Measurements from ENCODE around the gene SLC25A30. TPM values are rescaled to one million over a fixed set of nuclear protein-coding genes. Genes with fewer than 3 reads are reported as not detected.

Gene SLC25A30
- total and polyA plus RNA-seq, 2 of the 13 experiments (the other 11 are each of a cell fraction or from before 2014, with no cell fraction given): 19.6 to 22.5 TPM

DNA sequence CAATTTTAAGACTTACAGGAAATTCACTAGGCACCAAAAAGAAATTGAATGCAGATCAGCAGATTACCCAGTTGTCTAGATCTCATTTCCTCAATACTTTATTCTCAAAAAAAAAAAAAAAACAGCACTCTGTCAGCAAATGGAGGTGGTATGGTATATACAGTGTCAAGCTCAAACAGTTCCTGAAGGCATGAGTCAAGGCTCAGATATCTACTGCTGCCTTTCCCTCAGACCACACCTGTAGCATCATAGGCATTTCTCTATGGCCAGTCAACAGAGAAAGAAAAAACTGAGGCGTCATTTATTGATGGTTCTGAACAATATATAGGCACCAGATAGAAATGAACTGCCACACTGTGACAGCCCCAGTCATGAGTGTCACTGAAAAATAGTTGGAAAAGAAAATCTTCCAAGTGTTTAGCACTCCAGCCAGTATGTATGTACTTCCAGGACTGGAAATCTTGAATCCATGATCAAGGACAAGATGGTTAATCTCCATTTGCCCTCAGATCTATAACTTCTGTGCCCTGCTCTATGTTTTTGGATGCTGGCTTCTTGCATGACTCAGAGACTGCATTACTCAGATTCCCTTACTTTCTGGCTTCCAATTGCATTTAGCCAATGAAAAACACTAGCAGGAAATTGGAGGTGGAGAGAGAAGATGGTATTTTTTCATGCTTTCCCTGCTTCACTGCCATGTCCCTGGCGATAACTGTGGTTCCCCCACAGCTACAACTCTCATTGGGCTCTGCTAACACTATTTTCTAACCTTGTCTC, 38.2 kb upstream of the SLC25A30 start:
- Histone ChIP-seq H3K9ac (ENCODE audit: insufficient read depth, low read depth, low read length) (no peak overlapping the region), H4K20me1 (ENCODE audit: insufficient read depth, low read length) (no peaks in the 10 kb centered on the region), H3K4me2 (ENCODE audit: low read depth, low read length) (no peak overlapping the region), H2AFZ (ENCODE audit: low read length) (no peak overlapping the region), H3K79me2 (ENCODE audit: insufficient read depth, low read length) (no peaks in the 10 kb centered on the region), H3K4me1 (ENCODE audit: insufficient read depth, low read length) (peaks cover 32% of the 10 kb centered on the region), H3K9me3 (ENCODE audit: low read length) (peaks cover 12% of the 10 kb centered on the region), H3K27ac (ENCODE audit: extremely low read length, insufficient read depth, low read length) (no peak overlapping the region), H3K4me3 (replicated peaks in 1 of 3; ENCODE audit: insufficient read depth in 1 of 3, low read depth in 2 of 3, low read length in 3 of 3) (no peak overlapping the region), H3K27me3 (ENCODE audit: control insufficient read depth in 1 of 2, insufficient read depth in 2 of 2, low read length in 2 of 2) (no peaks in the 10 kb centered on the region), H3K36me3 (replicated peaks in 1 of 2; ENCODE audit: control insufficient read depth in 1 of 2, insufficient read depth in 2 of 2, low read length in 2 of 2) (no peaks in the 10 kb centered on the region)
- FAIRE-seq (no peak), DNase-seq (ENCODE audit: low spot score) (no peak), ATAC-seq (no peak)
- no TSS peak for BruUV-seq (replicated peaks)
- ChIA-PET CTCF (ENCODE audit: low intra/inter-chr PET ratio, low total read pairs) (no interaction called here), POLR2A (no interaction called here)
- in situ Hi-C loops (cut with HindIII; ENCODE audit: extremely low pct_ligation_motif_present, low pct_unique_long_range_greater_than_20kb): no loop called here
- 37% methylated on average over 2 of the region's 2 CpGs for WGBS (ENCODE audit: low lambda C conversion rate)
- TF ChIP-seq MIER2 (CRISPR knock-in tag; IDR thresholded peaks at IDR 0.05): no peak
- TF ChIP-seq, protein P1, sequence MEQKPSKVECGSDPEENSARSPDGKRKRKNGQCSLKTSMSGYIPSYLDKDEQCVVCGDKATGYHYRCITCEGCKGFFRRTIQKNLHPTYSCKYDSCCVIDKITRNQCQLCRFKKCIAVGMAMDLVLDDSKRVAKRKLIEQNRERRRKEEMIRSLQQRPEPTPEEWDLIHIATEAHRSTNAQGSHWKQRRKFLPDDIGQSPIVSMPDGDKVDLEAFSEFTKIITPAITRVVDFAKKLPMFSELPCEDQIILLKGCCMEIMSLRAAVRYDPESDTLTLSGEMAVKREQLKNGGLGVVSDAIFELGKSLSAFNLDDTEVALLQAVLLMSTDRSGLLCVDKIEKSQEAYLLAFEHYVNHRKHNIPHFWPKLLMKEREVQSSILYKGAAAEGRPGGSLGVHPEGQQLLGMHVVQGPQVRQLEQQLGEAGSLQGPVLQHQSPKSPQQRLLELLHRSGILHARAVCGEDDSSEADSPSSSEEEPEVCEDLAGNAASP (CRISPR knock-in tag; IDR thresholded peaks at IDR 0.05; ENCODE audit: borderline replicate concordance): no peak
- TF ChIP-seq, protein P2, sequence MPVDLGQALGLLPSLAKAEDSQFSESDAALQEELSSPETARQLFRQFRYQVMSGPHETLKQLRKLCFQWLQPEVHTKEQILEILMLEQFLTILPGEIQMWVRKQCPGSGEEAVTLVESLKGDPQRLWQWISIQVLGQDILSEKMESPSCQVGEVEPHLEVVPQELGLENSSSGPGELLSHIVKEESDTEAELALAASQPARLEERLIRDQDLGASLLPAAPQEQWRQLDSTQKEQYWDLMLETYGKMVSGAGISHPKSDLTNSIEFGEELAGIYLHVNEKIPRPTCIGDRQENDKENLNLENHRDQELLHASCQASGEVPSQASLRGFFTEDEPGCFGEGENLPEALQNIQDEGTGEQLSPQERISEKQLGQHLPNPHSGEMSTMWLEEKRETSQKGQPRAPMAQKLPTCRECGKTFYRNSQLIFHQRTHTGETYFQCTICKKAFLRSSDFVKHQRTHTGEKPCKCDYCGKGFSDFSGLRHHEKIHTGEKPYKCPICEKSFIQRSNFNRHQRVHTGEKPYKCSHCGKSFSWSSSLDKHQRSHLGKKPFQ (CRISPR knock-in tag; IDR thresholded peaks at IDR 0.05; ENCODE audit: insufficient replicate concordance): no peak
- TF ChIP-seq, protein P3, sequence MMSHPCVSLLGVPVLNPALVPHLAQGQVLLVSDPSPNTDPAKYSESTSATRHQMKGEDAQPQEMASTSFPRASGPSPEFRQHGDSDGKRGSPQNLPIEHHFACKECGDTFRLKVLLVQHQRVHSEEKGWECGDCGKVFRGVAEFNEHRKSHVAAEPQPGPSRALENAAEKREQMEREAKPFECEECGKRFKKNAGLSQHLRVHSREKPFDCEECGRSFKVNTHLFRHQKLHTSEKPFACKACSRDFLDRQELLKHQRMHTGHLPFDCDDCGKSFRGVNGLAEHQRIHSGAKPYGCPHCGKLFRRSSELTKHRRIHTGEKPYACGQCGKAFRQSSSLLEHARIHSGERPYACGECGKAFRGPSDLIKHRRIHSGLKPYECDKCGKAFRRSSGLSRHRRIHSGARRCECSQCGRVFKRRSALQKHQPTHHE (CRISPR knock-in tag; IDR thresholded peaks at IDR 0.05; ENCODE audit: borderline replicate concordance): no peak
- TF ChIP-seq, protein P4, sequence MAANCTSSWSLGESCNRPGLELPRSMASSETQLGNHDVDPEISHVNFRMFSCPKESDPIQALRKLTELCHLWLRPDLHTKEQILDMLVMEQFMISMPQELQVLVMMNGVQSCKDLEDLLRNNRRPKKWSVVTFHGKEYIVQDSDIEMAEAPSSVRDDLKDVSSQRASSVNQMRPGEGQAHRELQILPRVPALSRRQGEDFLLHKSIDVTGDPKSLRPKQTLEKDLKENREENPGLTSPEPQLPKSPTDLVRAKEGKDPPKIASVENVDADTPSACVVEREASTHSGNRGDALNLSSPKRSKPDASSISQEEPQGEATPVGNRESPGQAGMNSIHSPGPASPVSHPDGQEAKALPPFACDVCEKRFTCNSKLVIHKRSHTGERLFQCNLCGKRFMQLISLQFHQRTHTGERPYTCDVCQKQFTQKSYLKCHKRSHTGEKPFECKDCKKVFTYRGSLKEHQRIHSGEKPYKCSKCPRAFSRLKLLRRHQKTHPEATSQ (CRISPR knock-in tag; IDR thresholded peaks at IDR 0.05; ENCODE audit: borderline replicate concordance): no peak
- TF ChIP-seq ZNF12 (CRISPR knock-in tag; IDR thresholded peaks at IDR 0.05): no peak
- intact Hi-C loops (cut with micrococcal nuclease; ENCODE audit: unreplicated experiment): no loop called here

Data from HepG2 (cell line).